ENCODE results near the gene PROM1. TPM values are rescaled to one million over a fixed set of nuclear protein-coding genes. Genes with fewer than 3 reads are reported as not detected.

PROM1 gene
- total and polyA plus RNA-seq, 9 of the 15 experiments (the other 6 are each of a cell fraction or from before 2014, with no cell fraction given): 0.05 TPM; not detected in 8

DNA sequence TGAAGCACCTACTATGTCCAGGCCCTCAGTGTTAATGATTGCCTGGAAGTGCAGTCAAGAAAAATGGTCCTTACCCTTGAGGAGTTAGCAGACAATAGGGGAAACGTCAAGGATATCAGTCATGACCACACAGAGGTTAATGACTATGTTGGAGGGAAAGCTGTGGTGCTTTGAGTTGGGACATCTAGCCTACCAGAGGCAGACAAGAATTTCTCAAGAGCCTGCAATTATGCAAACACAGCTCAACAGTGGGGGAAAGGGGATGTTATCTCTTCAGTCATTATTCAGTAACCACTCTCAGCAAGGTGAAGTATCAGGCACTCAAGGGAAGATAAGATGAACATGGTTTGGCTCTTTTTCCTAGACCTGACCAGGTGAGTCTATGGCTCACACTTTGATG, 138.3 kb downstream of the PROM1 start:
- DNase-seq (ENCODE audit: extremely low read depth in 1 of 4, low spot score in 3 of 4): no peak
- Histone ChIP-seq H3K27ac (ENCODE audit: extremely low read depth, low read depth, low read length) (no peak overlapping the region), H2AFZ (ENCODE audit: low read depth, low read length) (no peak overlapping the region), H3K9me3 (replicated peaks; ENCODE audit: control insufficient read depth, insufficient read depth, low read depth, low read length) (no peaks in the 10 kb centered on the region), H3K36me3 (ENCODE audit: control insufficient read depth, insufficient read depth, low read length) (no peaks in the 10 kb centered on the region), H4K20me1 (replicated peaks; ENCODE audit: control insufficient read depth, insufficient read depth, low read length) (no peaks in the 10 kb centered on the region), H3K9ac (ENCODE audit: insufficient read depth in 1 of 2, low read depth in 2 of 2, low read length in 2 of 2) (no peak overlapping the region), H3K4me1 (replicated peaks in 1 of 2; ENCODE audit: control insufficient read depth in 2 of 2, insufficient read depth in 2 of 2, low read length in 2 of 2) (no peaks in the 10 kb centered on the region), H3K4me3 (no peak overlapping the region), H3K79me2 (ENCODE audit: control insufficient read depth, insufficient read depth, low read length) (no peaks in the 10 kb centered on the region), H3K4me2 (ENCODE audit: insufficient read depth, low read length) (no peak overlapping the region), H3K9me1 (ENCODE audit: control insufficient read depth, insufficient read depth, low read length) (no peaks in the 10 kb centered on the region), H3K27me3 (ENCODE audit: control insufficient read depth in 2 of 2, insufficient read depth in 2 of 2, low read length in 2 of 2) (peaks cover 0 to 16% of the 10 kb centered on the region in 2 experiments; a peak in 1 of 5 replicates)
- ATAC-seq: no peak
- in situ Hi-C loops (cut with MboI): no loop called here
- TF ChIP-seq KAT8 (IDR thresholded peaks at IDR 0.05; ENCODE audit: low read depth) (no peak), ZBTB9 (CRISPR knock-in tag; IDR thresholded peaks at IDR 0.05) (no peak), ATF7 (IDR thresholded peaks at IDR 0.05) (no peak), MTA2 (IDR thresholded peaks at IDR 0.05; ENCODE audit: low read depth) (no peak)
- CTCF ChIA-PET (ENCODE audit: low intra/inter-chr PET ratio): no interaction called here
- POLR2A ChIA-PET: no interaction called here
- intact Hi-C loops (cut with micrococcal nuclease): no loop called here
- FAIRE-seq: no peak
- WGBS (ENCODE audit: insufficient coverage, low coverage, missing lambda C conversion rate): 0% methylated on average over 1 of the region's 1 CpG
- no TSS peak for BruUV-seq (replicated peaks)

DNA sequence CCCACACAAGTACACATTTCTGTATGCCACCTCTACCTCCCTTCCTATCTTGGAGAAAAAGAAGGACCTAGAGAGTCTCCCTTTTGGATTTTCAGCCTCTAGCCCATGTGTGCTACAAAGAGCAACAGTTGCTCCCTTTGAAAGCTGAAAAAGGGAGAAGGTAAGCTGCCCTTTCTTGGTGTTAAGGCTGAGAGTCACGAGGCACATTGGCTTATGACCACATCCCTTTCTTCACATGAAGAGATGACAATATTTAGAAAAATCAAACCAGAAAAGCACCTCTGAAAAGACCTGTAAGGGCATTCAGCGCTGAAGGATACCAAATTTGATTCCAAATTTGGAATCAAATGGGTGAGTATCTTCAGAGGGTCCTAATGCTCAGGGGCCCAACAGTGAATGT, 138.9 kb downstream of the PROM1 start:
- DNase-seq (ENCODE audit: extremely low read depth in 1 of 4, low spot score in 3 of 4) (no peak), ATAC-seq (no peak), FAIRE-seq (no peak)
- peaks cover 0 to 17% of the 10 kb centered on the region in 2 experiments; a peak in 1 of 5 replicates for H3K27me3 ChIP-seq (ENCODE audit: control insufficient read depth in 2 of 2, insufficient read depth in 2 of 2, low read length in 2 of 2)
- H3K9me3 ChIP-seq (replicated peaks; ENCODE audit: control insufficient read depth, insufficient read depth, low read depth, low read length): no peaks in the 10 kb centered on the region
- WGBS (ENCODE audit: insufficient coverage, low coverage, missing lambda C conversion rate): 0% methylated on average over 2 of the region's 2 CpGs
- no peaks in the 10 kb centered on the region for H3K79me2 ChIP-seq (ENCODE audit: control insufficient read depth, insufficient read depth, low read length)
- in situ Hi-C loops (cut with MboI): no loop called here
- TF ChIP-seq TOE1 (IDR thresholded peaks at IDR 0.05; ENCODE audit: borderline replicate concordance): no peak
- no peak for TF ChIP-seq TOE1 (CRISPR knock-in tag; IDR thresholded peaks at IDR 0.05; ENCODE audit: borderline replicate concordance, low read depth)
- H3K27ac ChIP-seq (ENCODE audit: extremely low read depth, low read depth, low read length): no peak overlapping the region
- POLR2A ChIA-PET: no interaction called here
- H3K9ac ChIP-seq (ENCODE audit: insufficient read depth in 1 of 2, low read depth in 2 of 2, low read length in 2 of 2): no peak overlapping the region
- intact Hi-C loops (cut with micrococcal nuclease): no loop called here
- no peaks in the 10 kb centered on the region for H4K20me1 ChIP-seq (replicated peaks; ENCODE audit: control insufficient read depth, insufficient read depth, low read length)
- H3K9me1 ChIP-seq (ENCODE audit: control insufficient read depth, insufficient read depth, low read length): no peaks in the 10 kb centered on the region
- H3K36me3 ChIP-seq (ENCODE audit: control insufficient read depth, insufficient read depth, low read length): no peaks in the 10 kb centered on the region
- no TSS peak for BruUV-seq (replicated peaks)
- H2AFZ ChIP-seq (ENCODE audit: low read depth, low read length): no peak overlapping the region
- no peaks in the 10 kb centered on the region for H3K4me1 ChIP-seq (replicated peaks in 1 of 2; ENCODE audit: control insufficient read depth in 2 of 2, insufficient read depth in 2 of 2, low read length in 2 of 2)
- CTCF ChIA-PET (ENCODE audit: low intra/inter-chr PET ratio): no interaction called here
- H3K4me3 ChIP-seq: no peak overlapping the region
- no peak overlapping the region for H3K4me2 ChIP-seq (ENCODE audit: insufficient read depth, low read length)

All from K562 (cell line).